Large intestine (tissue), 3 donors: Measurements from ENCODE around the gene MYB. TPM values are rescaled to one million over a fixed set of nuclear protein-coding genes. Genes with fewer than 3 reads are reported as not detected.

Experiments used
- DNase-seq, 2 donors: peaks; one replicate each; pipeline versions ENCODE4 v3.0.0 to v3.0.0-alpha.2; 2013
- H3K27ac ChIP-seq: one replicate; pipeline ENCODE4 v1.5.1; 2013; ENCODE audit warnings: low read length
- H3K27me3 ChIP-seq: 2 replicates; pipeline ENCODE4 v1.6.1; 2013; ENCODE audit warnings: low read length; ENCODE audit not compliant: control insufficient read depth, insufficient read depth
- H3K36me3 ChIP-seq: 2 replicates; pipeline ENCODE4 v1.6.1; 2013; ENCODE audit warnings: low read length; ENCODE audit not compliant: control insufficient read depth, insufficient read depth
- H3K4me1 ChIP-seq: one replicate; pipeline ENCODE4 v1.6.1; 2013; ENCODE audit warnings: low read length; ENCODE audit not compliant: control insufficient read depth, insufficient read depth
- H3K4me3 ChIP-seq: one replicate; pipeline ENCODE4 v1.5.1; 2013; ENCODE audit warnings: low read length
- H3K9me3 ChIP-seq: one replicate; pipeline ENCODE4 v1.6.1; 2013; ENCODE audit warnings: mild to moderate bottlenecking, low read depth, low read length, moderate library complexity; ENCODE audit not compliant: control insufficient read depth
- WGBS: methylation state at CpG from one replicate; pipeline ENCODE4 v1.1.5; 2013; ENCODE audit warnings: low lambda C conversion rate; ENCODE audit not compliant: insufficient coverage; 5-methylcytosine and 5-hydroxymethylcytosine counted together
- polyA plus RNA-seq: library from polyadenylated mRNA; unstranded; fragments of 120-200 nt; gene quantifications from one replicate; pipeline ENCODE4 v1.2.1, GENCODE V29; 2013

MYB gene
- polyA plus RNA-seq, 1 donor, result 12.1 TPM

GRCh38 chr6:135186255-135186654 is 5.1 kb downstream of the MYB start:
- no peak for DNase-seq
- Histone ChIP-seq H3K9me3 (no peaks in the 10 kb centered on the region), H3K27ac (no peak overlapping the region), H3K4me3 (no peak overlapping the region), H3K27me3 (peaks cover 22% of the 10 kb centered on the region), H3K36me3 (peaks cover 5% of the 10 kb centered on the region), H3K4me1 (peaks cover 4% of the 10 kb centered on the region)
- WGBS, result 80% methylated on average over 1 of the region's 2 CpGs

GRCh38 chr6:135187372-135187771 is 6.3 kb downstream of the MYB start:
- Histone ChIP-seq H3K9me3 (no peaks in the 10 kb centered on the region), H3K27ac (no peak overlapping the region), H3K4me3 (no peak overlapping the region), H3K4me1 (peaks cover 4% of the 10 kb centered on the region), H3K36me3 (peaks cover 7% of the 10 kb centered on the region), H3K27me3 (peaks cover 16% of the 10 kb centered on the region)
- DNase-seq, result no peak
- WGBS, result 100% methylated on average over 3 of the region's 4 CpGs

- no peaks in the 10 kb centered on the region for H3K9me3 ChIP-seq
- H3K4me3 ChIP-seq, result no peak overlapping the region
- no CpG with 5 or more reads among the region's 2 CpGs for WGBS
- peaks cover 8% of the 10 kb centered on the region for H3K36me3 ChIP-seq
- no peak overlapping the region for H3K27ac ChIP-seq
- no peak for DNase-seq
- H3K4me1 ChIP-seq, result peaks cover under 1% of the 10 kb centered on the region
- H3K27me3 ChIP-seq, result peaks cover 4% of the 10 kb centered on the region
Measured at GRCh38 chr6:135188718-135189117, 7.6 kb downstream of the MYB start.

- Histone ChIP-seq H3K9me3 (no peaks in the 10 kb centered on the region), H3K36me3 (peaks cover 14% of the 10 kb centered on the region), H3K4me1 (no peaks in the 10 kb centered on the region), H3K4me3 (no peak overlapping the region), H3K27ac (no peak overlapping the region), H3K27me3 (no peaks in the 10 kb centered on the region)
- DNase-seq, result no peak
- 83% methylated on average over 1 of the region's 1 CpG for WGBS
Measured at GRCh38 chr6:135189344-135189743, 8.2 kb downstream of the MYB start.

GRCh38 chr6:135191508-135192255 is 10.6 kb downstream of the MYB start:
- Histone ChIP-seq H3K4me1 (no peaks in the 10 kb centered on the region), H3K27ac (no peak overlapping the region), H3K27me3 (no peaks in the 10 kb centered on the region), H3K36me3 (peaks cover 18% of the 10 kb centered on the region), H3K4me3 (no peak overlapping the region), H3K9me3 (no peaks in the 10 kb centered on the region)
- 88% methylated on average over 4 of the region's 10 CpGs for WGBS
- DNase-seq, result no peak

- H3K27ac ChIP-seq, result no peak overlapping the region
- DNase-seq, result no peak
- no peaks in the 10 kb centered on the region for H3K4me1 ChIP-seq
- no peak overlapping the region for H3K4me3 ChIP-seq
- peaks cover 21% of the 10 kb centered on the region for H3K36me3 ChIP-seq
- no peaks in the 10 kb centered on the region for H3K27me3 ChIP-seq
- no peaks in the 10 kb centered on the region for H3K9me3 ChIP-seq
- WGBS, result 89% methylated on average over 3 of the region's 13 CpGs
Measured at GRCh38 chr6:135192256-135193174, 11.4 kb downstream of the MYB start.

GRCh38 chr6:135193221-135193620 is 12.1 kb downstream of the MYB start:
- no peaks in the 10 kb centered on the region for H3K9me3 ChIP-seq
- WGBS, result 100% methylated on average over 1 of the region's 1 CpG
- no peak overlapping the region for H3K27ac ChIP-seq
- no peaks in the 10 kb centered on the region for H3K27me3 ChIP-seq
- peaks cover 21% of the 10 kb centered on the region for H3K36me3 ChIP-seq
- no peak overlapping the region for H3K4me3 ChIP-seq
- no peaks in the 10 kb centered on the region for H3K4me1 ChIP-seq
- DNase-seq, result no peak

GRCh38 chr6:135195041-135195440 is 13.9 kb downstream of the MYB start:
- WGBS, result 90% methylated on average over 1 of the region's 2 CpGs
- Histone ChIP-seq H3K27me3 (no peaks in the 10 kb centered on the region), H3K4me3 (no peak overlapping the region), H3K36me3 (peaks cover 21% of the 10 kb centered on the region), H3K27ac (no peak overlapping the region), H3K4me1 (no peaks in the 10 kb centered on the region), H3K9me3 (no peaks in the 10 kb centered on the region)
- no peak for DNase-seq

GRCh38 chr6:135195522-135195921 is 14.4 kb downstream of the MYB start:
- H3K36me3 ChIP-seq, result peaks cover 22% of the 10 kb centered on the region
- no peaks in the 10 kb centered on the region for H3K4me1 ChIP-seq
- DNase-seq, result no peak
- WGBS, result 90% methylated on average over 2 of the region's 6 CpGs
- H3K4me3 ChIP-seq, result no peak overlapping the region
- no peak overlapping the region for H3K27ac ChIP-seq
- no peaks in the 10 kb centered on the region for H3K27me3 ChIP-seq
- H3K9me3 ChIP-seq, result no peaks in the 10 kb centered on the region

- no peak for DNase-seq
- no peaks in the 10 kb centered on the region for H3K27me3 ChIP-seq
- no peaks in the 10 kb centered on the region for H3K9me3 ChIP-seq
- H3K4me1 ChIP-seq, result no peaks in the 10 kb centered on the region
- no peak overlapping the region for H3K4me3 ChIP-seq
- no peak overlapping the region for H3K27ac ChIP-seq
- H3K36me3 ChIP-seq, result peaks cover 19% of the 10 kb centered on the region
- no CpG with 5 or more reads among the region's 10 CpGs for WGBS
Measured at GRCh38 chr6:135196739-135197510, 15.8 kb downstream of the MYB start.
